HG02678 (cell line): ENCODE measurements around the gene MRPS35.

Experiments
- ATAC-seq: cut with Tn5 transposase; IDR thresholded peaks from one replicate; pipeline ENCODE4 v1.9.1; 2021; ENCODE audit warnings: mild to moderate bottlenecking, moderate library complexity; ENCODE audit not compliant: unreplicated experiment

MRPS35 gene

GRCh38 chr12:27710592-27711316, at the start of gene MRPS35:
TSS of gene MRPS35 (plus strand) at chr12:27710832. CDS start at chr12:27710844, 12 bp downstream.
- ATAC-seq, result peak; percentile 96

GRCh38 chr12:27665704-27666103, 44.9 kb upstream of the MRPS35 start:
- ATAC-seq, result no peak

- no peak for ATAC-seq
Observed at GRCh38 chr12:27666510-27666909, 44.1 kb upstream of the MRPS35 start.

- ATAC-seq, result no peak
Observed at GRCh38 chr12:27667540-27667939, 43.1 kb upstream of the MRPS35 start.

GRCh38 chr12:27672051-27672450, 38.6 kb upstream of the MRPS35 start:
- ATAC-seq, result no peak

GRCh38 chr12:27672643-27673042, 38.0 kb upstream of the MRPS35 start:
- no peak for ATAC-seq

- ATAC-seq, result no peak
Observed at GRCh38 chr12:27673101-27673718, 37.4 kb upstream of the MRPS35 start.

- no peak for ATAC-seq
Observed at GRCh38 chr12:27674989-27675388, 35.6 kb upstream of the MRPS35 start.

- no peak for ATAC-seq
Observed at GRCh38 chr12:27680619-27681018, 30.0 kb upstream of the MRPS35 start.

GRCh38 chr12:27682534-27682933, 28.1 kb upstream of the MRPS35 start:
- no peak for ATAC-seq

- ATAC-seq, result no peak
Observed at GRCh38 chr12:27685274-27685673, 25.4 kb upstream of the MRPS35 start.

GRCh38 chr12:27686147-27686546, 24.5 kb upstream of the MRPS35 start:
- no peak for ATAC-seq

- no peak for ATAC-seq
Observed at GRCh38 chr12:27688671-27689070, 22.0 kb upstream of the MRPS35 start.

GRCh38 chr12:27689558-27690180, 21.0 kb upstream of the MRPS35 start:
- no peak for ATAC-seq

GRCh38 chr12:27693403-27693802, 17.2 kb upstream of the MRPS35 start:
- no peak for ATAC-seq

- no peak for ATAC-seq
Observed at GRCh38 chr12:27695556-27696292, 14.9 kb upstream of the MRPS35 start.

- ATAC-seq, result no peak
Observed at GRCh38 chr12:27696293-27696652, 14.4 kb upstream of the MRPS35 start, which contains the start of gene REP15. TSS of gene REP15 (plus strand) at chr12:27696447. CDS start at chr12:27696563, 116 bp downstream.

GRCh38 chr12:27696864-27697564, 13.6 kb upstream of the MRPS35 start:
- no peak for ATAC-seq

- ATAC-seq, result peak; percentile 89
Observed at GRCh38 chr12:27703720-27704452, 6.7 kb upstream of the MRPS35 start.

- ATAC-seq, result no peak
Observed at GRCh38 chr12:27705263-27705662, 5.4 kb upstream of the MRPS35 start.
